IMR-90 (cell line): ENCODE measurements around the gene PCBP3. TPM values are rescaled to one million over a fixed set of nuclear protein-coding genes. Genes with fewer than 3 reads are reported as not detected.
"Not testable (repeated sequence)": the region's sequence is repeated elsewhere in the genome, so short reads cannot be mapped to it uniquely, and the experiment has no call there.

Experiments used
- ATAC-seq: fragments of 200-7000 bp; cut with Tn5 transposase; 2 replicates; pipeline ENCODE4 v1.9.1; 2020; ENCODE audit warnings: low read depth, mild to moderate bottlenecking, moderate library complexity
- BruUV-seq: library from RNA; stranded (reverse); fragments of 400-500 nt; replicated peaks from 2 replicates; lab custom pipeline; 2021; lab: Mats Ljungman, UMichigan
- CTCF ChIA-PET: fragments of 300-600 bp; formaldehyde crosslinking; extraction: SDS; loops from one replicate; lab custom pipeline; 2021; ENCODE audit warnings: antibody characterized with exemption; lab: Yijun Ruan, JAX
- POLR2A ChIA-PET: fragments of 300-600 bp; sonication (Branson Sonifier 250); formaldehyde crosslinking; loops from one replicate; lab custom pipeline; 2022; ENCODE audit warnings: antibody characterized with exemption; ENCODE audit not compliant: unreplicated experiment; lab: Charles Lee
- DNase-seq: peaks from one replicate; pipeline ENCODE4 v3.0.0; 2013
- H2AFZ ChIP-seq: replicated peaks from 2 replicates; pipeline ENCODE3; 2013; ENCODE audit warnings: low read length, mild to moderate bottlenecking; ENCODE audit not compliant: poor library complexity
- H2AK5ac ChIP-seq: 2 replicates; pipeline ENCODE4 v1.6.1; 2013; ENCODE audit warnings: low read depth, low read length, inconsistent platforms
- H2AK9ac ChIP-seq: replicated peaks from 2 replicates; pipeline ENCODE3; 2013; ENCODE audit warnings: mild to moderate bottlenecking, low read depth, low read length, moderate library complexity; ENCODE audit not compliant: poor library complexity
- H2BK120ac ChIP-seq: 2 replicates; pipeline ENCODE4 v1.6.1; 2013; ENCODE audit warnings: low read depth, low read length, inconsistent platforms
- H2BK15ac ChIP-seq: 3 replicates; pipeline ENCODE4 v1.6.1; 2013; ENCODE audit warnings: low read depth, low read length, inconsistent platforms
- H2BK20ac ChIP-seq: 2 replicates; pipeline ENCODE4 v1.6.1; 2013; ENCODE audit warnings: low read depth, mild to moderate bottlenecking, inconsistent platforms, low read length, moderate library complexity
- H2BK5ac ChIP-seq: 2 replicates; pipeline ENCODE4 v1.6.1; 2013; ENCODE audit warnings: mild to moderate bottlenecking, low read depth, low read length, inconsistent platforms; ENCODE audit not compliant: poor library complexity, severe bottlenecking
- H3K14ac ChIP-seq: replicated peaks from 2 replicates; pipeline ENCODE4 v1.6.1; 2013; ENCODE audit warnings: low read depth, low read length, inconsistent platforms
- H3K18ac ChIP-seq: 2 replicates; pipeline ENCODE4 v1.6.1; 2013; ENCODE audit warnings: low read depth, low read length, control low read depth
- H3K23ac ChIP-seq: 2 replicates; pipeline ENCODE4 v1.6.1; 2013; ENCODE audit warnings: low read depth, low read length, inconsistent platforms
- H3K27ac ChIP-seq: 2 replicates; pipeline ENCODE4 v1.5.1; 2013; ENCODE audit warnings: mild to moderate bottlenecking, control low read depth, low read length; ENCODE audit not compliant: insufficient read depth
- H3K27me3 ChIP-seq: 2 replicates; pipeline ENCODE4 v1.6.1; 2013; ENCODE audit warnings: low read length; ENCODE audit not compliant: control insufficient read depth, insufficient read depth
- H3K36me3 ChIP-seq: 2 replicates; pipeline ENCODE4 v1.6.1; 2013; ENCODE audit warnings: low read length, mixed read lengths; ENCODE audit not compliant: control insufficient read depth, insufficient read depth
- H3K4ac ChIP-seq: 2 replicates; pipeline ENCODE4 v1.6.1; 2013; ENCODE audit warnings: low read depth, low read length, inconsistent platforms
- H3K4me1 ChIP-seq: 2 replicates; pipeline ENCODE4 v1.6.1; 2013; ENCODE audit warnings: low read length, mixed read lengths; ENCODE audit not compliant: control insufficient read depth, insufficient read depth
- H3K4me2 ChIP-seq: 2 replicates; pipeline ENCODE4 v1.6.1; 2013; ENCODE audit warnings: low read depth, mild to moderate bottlenecking, control low read depth, low read length, moderate library complexity
- H3K4me3 ChIP-seq: 2 replicates; pipeline ENCODE4 v1.5.1; 2013; ENCODE audit warnings: low read depth, mild to moderate bottlenecking, control low read depth, low read length, moderate library complexity; ENCODE audit not compliant: insufficient read depth
- H3K56ac ChIP-seq: 2 replicates; pipeline ENCODE4 v1.6.1; 2013; ENCODE audit warnings: low read length, inconsistent platforms; ENCODE audit not compliant: insufficient read depth; ENCODE audit errors: extremely low read depth
- H3K79me1 ChIP-seq, 2 experiments: 2 replicates each; pipeline ENCODE4 v1.6.1; 2013; ENCODE audit warnings: low read length in 2 of 2, inconsistent platforms in 1 of 2, low read depth in 1 of 2
- H3K9ac ChIP-seq: 2 replicates; pipeline ENCODE4 v1.6.1; 2013; ENCODE audit warnings: low read depth, low read length, control low read depth
- H3K9me1 ChIP-seq: 2 replicates; pipeline ENCODE4 v1.6.1; 2013; ENCODE audit warnings: low read length, inconsistent platforms; ENCODE audit not compliant: insufficient read depth
- H3K9me3 ChIP-seq: 2 replicates; pipeline ENCODE4 v1.6.1; 2013; ENCODE audit warnings: low read length; ENCODE audit not compliant: control insufficient read depth, insufficient read depth
- H4K20me1 ChIP-seq: 2 replicates; pipeline ENCODE4 v1.6.1; 2013; ENCODE audit warnings: low read length, inconsistent platforms; ENCODE audit not compliant: insufficient read depth
- H4K5ac ChIP-seq: 2 replicates; pipeline ENCODE4 v1.6.1; 2013; ENCODE audit warnings: mild to moderate bottlenecking, low read depth, low read length, control low read depth
- H4K8ac ChIP-seq, 2 experiments: 2 replicates each; pipeline ENCODE4 v1.6.1; 2013; ENCODE audit warnings: low read depth in 2 of 2, low read length in 2 of 2, control low read depth in 1 of 2, inconsistent platforms in 1 of 2
- H4K91ac ChIP-seq: 2 replicates; pipeline ENCODE4 v1.6.1; 2013; ENCODE audit warnings: low read depth, low read length, inconsistent platforms; ENCODE audit not compliant: insufficient read depth
- BHLHE40 ChIP-seq: fragments of 150-350 bp; IDR thresholded peaks from 2 replicates; pipeline ENCODE4 v1.6.1; 2016; ENCODE audit warnings: mild to moderate bottlenecking, low read depth, low read length
- CHD1 ChIP-seq: IDR thresholded peaks from 2 replicates; pipeline ENCODE4 v1.6.1; 2012; ENCODE audit warnings: low read depth, low read length, improper control_type of control experiment
- MAZ ChIP-seq: IDR thresholded peaks from 2 replicates; pipeline ENCODE4 v1.6.1; 2012; ENCODE audit warnings: low read depth, mild to moderate bottlenecking, low read length, improper control_type of control experiment, moderate library complexity, borderline replicate concordance
- WGBS, 2 experiments: methylation state at CpG; one replicate each; pipeline versions ENCODE4 v1.1.5 to v1.1.7; 2013; ENCODE audit warnings: missing lambda C conversion rate in 2 of 2; ENCODE audit not compliant: insufficient read length in 1 of 2; ENCODE audit errors: extremely low coverage in 2 of 2; 5-methylcytosine and 5-hydroxymethylcytosine counted together
- dilution Hi-C: fragments of 300-500 bp; cut with HindIII; formaldehyde crosslinking; loops from one replicate; pipeline ENCODE4 v1.14.3; 2018; ENCODE audit warnings: low sequenced_read_pairs; ENCODE audit not compliant: unreplicated experiment
- in situ Hi-C: fragments of 300-500 bp; cut with MboI; formaldehyde crosslinking; loops from 3 replicates; pipeline ENCODE4 v1.14.3; 2019; ENCODE audit warnings: low sequenced_read_pairs, inconsistent platforms, mixed read lengths
- intact Hi-C: fragments of 100-400 bp; cut with micrococcal nuclease; formaldehyde crosslinking; loops from 2 replicates; pipeline ENCODE4 v1.10.0; 2022
- polyA plus RNA-seq, 3 experiments: library from polyadenylated mRNA; depleted of rRNA; stranded (reverse); fragments of >200 nt; gene quantifications; 2 replicates each; pipeline ENCODE4 v1.2.3, GENCODE V29; 2012; ENCODE audit warnings: low replicate concordance in 1 of 3
- total RNA-seq: library from RNA; depleted of rRNA; stranded (reverse); fragments of >200 nt; gene quantifications from 2 replicates; pipeline ENCODE4 v1.2.3, GENCODE V29; 2012

PCBP3 gene
- total and polyA plus RNA-seq, 2 of the 4 experiments (the other 2 are of a cell fraction): 2.9 to 3.9 TPM

- Histone ChIP-seq H2BK15ac (no peak overlapping the region), H3K4me3 (no peak overlapping the region), H2BK5ac (no peak overlapping the region), H3K23ac (no peak overlapping the region; the same call in 1 of the 2 replicates), H2BK20ac (no peak overlapping the region), H3K9me1 (no peaks in the 10 kb centered on the region), H3K4me2 (no peak overlapping the region), H3K4me1 (peaks cover under 1% of the 10 kb centered on the region; the same call in 1 of the 2 replicates), H3K14ac (no peak overlapping the region), H4K5ac (no peak overlapping the region), H3K27ac (no peak overlapping the region), H3K9ac (no peak overlapping the region), H2BK120ac (no peak overlapping the region), H4K91ac (no peak overlapping the region), H3K56ac (no peak overlapping the region), H4K20me1 (no peaks in the 10 kb centered on the region), H2AK9ac (no peak overlapping the region), H3K79me1 (no peaks in the 10 kb centered on the region), H3K27me3 (peaks cover 38% of the 10 kb centered on the region), H2AK5ac (no peak overlapping the region), H4K8ac (no peak overlapping the region), H3K9me3 (peaks cover 16% of the 10 kb centered on the region), H3K36me3 (no peaks in the 10 kb centered on the region), H2AFZ (no peak overlapping the region), H3K4ac (no peak overlapping the region), H3K18ac (no peak overlapping the region)
- 71% methylated on average over 5 of the region's 7 CpGs; no CpG with 5 or more reads in 1 of the 2 experiments for WGBS, 2 experiments
- dilution Hi-C loops: no loop called here
- DNase-seq (no peak), ATAC-seq (no peak)
- in situ Hi-C loops: no loop called here
- intact Hi-C loops: no loop called here
- TF ChIP-seq BHLHE40: no peak
- TF ChIP-seq CHD1: no peak
- no peak for TF ChIP-seq MAZ
- CTCF ChIA-PET: no interaction called here
- POLR2A ChIA-PET: no interaction called here
- no TSS peak for BruUV-seq
Measured at GRCh38 chr21:45623436-45623835, 20.1 kb upstream of the PCBP3 start.

GRCh38 chr21:45626127-45626526 lies 17.4 kb upstream of the PCBP3 start:
- CTCF ChIA-PET, dilution Hi-C loops: not testable (repeated sequence)
- whole genome bisulfite sequencing, 2 experiments: no CpG with 5 or more reads among the region's 2 CpGs

More at GRCh38 chr21:45626127-45626526, 17.4 kb upstream of the PCBP3 start:
- H3K79me1 ChIP-seq, H2BK20ac ChIP-seq, H3K36me3 ChIP-seq, H2BK15ac ChIP-seq, H3K18ac ChIP-seq, in situ Hi-C loops, H3K23ac ChIP-seq, H2BK120ac ChIP-seq, H3K4me3 ChIP-seq, H2AFZ ChIP-seq, H3K9ac ChIP-seq, H4K8ac ChIP-seq, H3K4ac ChIP-seq, H4K91ac ChIP-seq, H3K9me3 ChIP-seq, H4K20me1 ChIP-seq, H3K4me1 ChIP-seq, DNase-seq, H3K4me2 ChIP-seq, POLR2A ChIA-PET, H3K27ac ChIP-seq, intact Hi-C loops, H3K14ac ChIP-seq, H2AK5ac ChIP-seq, ATAC-seq, H2AK9ac ChIP-seq, H3K9me1 ChIP-seq, H2BK5ac ChIP-seq, BruUV-seq, H3K56ac ChIP-seq, H4K5ac ChIP-seq: not testable (repeated sequence)
- H3K27me3 ChIP-seq: peaks cover 38% of the 10 kb centered on the region
